NCI-H1930 (cell line): ENCODE measurements around the gene UTP15.

Source experiments
- DNase-seq, 2 experiments: peaks; one replicate each; lab custom pipeline; 2025; lab: John Stamatoyannopoulos, UW

Gene UTP15

DNA sequence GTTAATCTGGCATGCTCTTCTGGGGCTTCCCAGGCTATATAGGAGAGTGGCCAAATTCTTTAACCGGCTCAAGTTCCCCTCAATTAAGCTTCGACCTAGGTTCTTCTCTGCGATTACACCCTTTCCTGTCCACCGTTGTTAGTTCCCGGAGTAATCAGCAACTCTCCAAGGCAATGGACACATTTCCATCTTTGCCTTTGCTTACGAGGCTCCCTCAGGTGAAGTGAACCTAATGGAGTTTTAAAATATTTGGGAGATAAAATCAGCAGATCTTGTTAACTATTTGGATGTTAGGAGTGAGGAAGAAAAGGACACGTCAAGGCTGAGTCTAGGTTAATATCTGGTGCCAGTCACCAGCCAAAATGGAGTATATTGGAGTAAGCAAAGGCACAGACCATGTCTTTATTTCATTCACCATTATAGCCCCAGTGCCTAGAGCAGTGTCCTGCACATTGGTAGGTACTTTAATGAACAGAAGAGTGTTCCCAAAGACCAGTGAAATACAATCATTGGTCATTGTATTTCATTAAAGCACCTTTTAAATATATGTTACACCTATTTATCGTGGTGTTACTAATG is 515 bp downstream of the UTP15 start:
- no peak for DNase-seq

DNA sequence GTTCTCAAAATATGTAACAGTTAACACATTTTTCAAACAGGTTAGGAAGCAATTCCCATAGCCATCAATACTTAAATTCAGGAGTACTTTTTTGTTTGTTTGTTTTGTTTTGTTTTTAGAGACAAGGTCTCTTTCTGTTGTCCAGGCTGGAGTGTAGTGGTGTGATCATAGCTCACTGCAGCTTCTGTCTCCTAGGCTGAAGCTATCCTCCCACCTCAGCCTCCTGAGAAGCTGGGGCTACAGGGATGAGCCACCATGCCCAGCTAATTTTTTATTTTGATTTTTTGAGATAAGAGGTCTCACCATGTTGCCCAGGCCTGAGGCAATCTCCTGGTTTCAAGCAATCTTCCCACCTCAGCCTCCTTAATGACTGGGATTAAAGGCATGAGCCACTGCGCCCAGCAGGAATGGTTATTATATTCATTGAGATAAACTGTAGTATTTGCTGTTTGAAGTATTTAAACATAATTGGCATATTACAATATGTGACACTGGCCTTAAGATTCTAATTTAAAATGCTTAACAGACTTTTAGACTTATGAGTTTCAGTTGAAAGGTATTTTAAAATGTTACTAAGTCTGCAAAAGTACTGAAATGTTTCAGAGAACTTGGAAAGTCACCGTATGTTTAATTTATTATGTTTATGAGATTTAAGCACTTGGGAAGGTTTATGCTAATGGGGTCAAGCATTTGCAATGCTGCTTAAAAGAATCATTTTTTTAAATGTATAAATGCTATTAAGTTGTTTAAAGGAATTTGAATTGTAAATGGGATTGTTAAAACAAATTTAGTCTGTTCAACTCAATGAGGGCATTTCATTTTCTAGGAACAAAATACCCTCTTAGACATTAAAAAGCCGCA is 17.0 kb downstream of the UTP15 start:
- DNase-seq, result no peak

DNA sequence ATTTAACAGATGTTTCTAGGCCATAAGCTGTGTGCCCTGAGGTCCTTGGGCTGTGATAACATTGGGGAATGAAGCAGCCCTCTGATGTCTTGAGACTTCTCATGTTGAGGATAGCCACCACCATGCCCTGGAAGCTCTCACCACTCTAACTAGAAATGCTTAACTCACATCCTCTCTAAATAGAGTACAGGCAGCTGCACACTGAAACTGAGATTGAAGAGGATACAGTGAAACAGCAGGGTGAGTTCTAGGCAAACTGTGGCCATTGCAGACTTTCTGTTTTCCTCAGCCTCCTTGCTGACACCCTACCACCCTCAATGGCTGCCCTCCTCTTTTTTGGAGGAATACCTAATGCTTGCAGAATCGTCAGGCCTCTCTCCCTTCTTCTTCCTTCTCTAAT is 22.4 kb downstream of the UTP15 start:
- no peak for DNase-seq

DNA sequence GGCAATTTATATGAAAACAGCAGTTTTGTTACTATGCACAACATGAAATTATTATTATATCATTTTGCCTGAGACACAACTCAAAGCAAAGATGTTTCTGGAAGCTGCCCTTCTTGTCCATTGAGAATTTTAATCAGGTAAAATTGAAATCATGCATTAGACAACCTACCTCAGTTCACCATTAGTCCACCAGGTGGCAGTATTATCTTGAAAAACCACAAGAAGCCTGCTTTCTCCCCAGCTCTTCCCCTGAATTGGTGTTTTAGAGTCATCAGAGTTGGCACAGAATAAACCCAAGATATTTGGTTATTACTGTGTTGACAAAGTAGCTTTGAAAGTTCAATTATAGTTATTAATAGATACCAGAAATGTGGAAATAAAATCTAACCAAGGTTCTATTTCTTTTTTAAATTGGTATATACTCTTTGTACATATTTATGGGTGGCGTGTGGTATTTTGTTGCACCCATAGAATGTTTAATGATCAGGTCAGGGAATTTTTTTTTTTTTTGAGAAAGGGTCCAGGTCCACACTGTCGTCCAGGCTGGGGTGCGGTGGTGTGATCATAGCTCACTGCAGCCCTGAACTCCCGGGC is 25.7 kb downstream of the UTP15 start:
- DNase-seq, result peak; percentile 4 to 53

DNA sequence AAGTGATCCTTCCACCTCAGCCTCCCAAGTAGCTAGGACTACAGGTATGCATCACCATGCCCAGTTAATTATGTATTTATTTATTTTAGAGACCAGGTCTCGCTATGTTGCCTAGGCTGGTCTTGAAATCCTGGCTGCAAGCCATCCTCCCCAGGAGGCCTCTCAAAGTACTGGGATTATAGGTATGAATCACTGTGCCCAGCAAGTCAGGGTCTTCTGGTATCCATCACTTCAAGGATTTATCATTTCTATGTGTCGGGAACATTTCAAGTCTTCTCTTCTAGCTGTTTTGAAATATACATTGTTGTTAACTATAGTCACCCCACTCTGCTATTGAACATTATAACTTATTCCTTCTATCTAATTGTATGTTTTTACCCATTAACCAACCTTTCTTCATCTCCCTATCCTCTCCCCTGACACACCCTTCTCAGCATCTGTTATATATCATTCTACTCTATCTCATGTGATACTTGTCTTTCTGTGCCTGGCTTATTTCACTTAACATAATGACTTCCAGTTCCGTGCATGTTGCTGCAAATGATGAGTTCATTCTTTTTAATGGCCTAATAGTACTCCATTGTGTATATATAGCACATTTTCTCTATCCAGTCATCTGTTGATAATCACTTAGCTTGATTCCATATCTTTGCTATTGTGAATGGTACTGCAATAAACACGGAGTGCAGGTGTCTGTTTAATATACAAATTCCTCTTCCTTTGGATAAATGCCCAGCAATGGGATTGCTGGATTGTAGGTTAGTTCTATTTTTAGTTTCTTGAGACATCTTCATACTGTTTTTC is 26.4 kb downstream of the UTP15 start:
- DNase-seq, result no peak

GRCh38 chr5:73592551-73592950 is 27.0 kb downstream of the UTP15 start:
- DNase-seq, result no peak

- DNase-seq, result no peak
Observed at GRCh38 chr5:73596705-73597328, 31.3 kb downstream of the UTP15 start.

GRCh38 chr5:73599380-73599779 is 33.8 kb downstream of the UTP15 start:
- DNase-seq, result no peak

DNA sequence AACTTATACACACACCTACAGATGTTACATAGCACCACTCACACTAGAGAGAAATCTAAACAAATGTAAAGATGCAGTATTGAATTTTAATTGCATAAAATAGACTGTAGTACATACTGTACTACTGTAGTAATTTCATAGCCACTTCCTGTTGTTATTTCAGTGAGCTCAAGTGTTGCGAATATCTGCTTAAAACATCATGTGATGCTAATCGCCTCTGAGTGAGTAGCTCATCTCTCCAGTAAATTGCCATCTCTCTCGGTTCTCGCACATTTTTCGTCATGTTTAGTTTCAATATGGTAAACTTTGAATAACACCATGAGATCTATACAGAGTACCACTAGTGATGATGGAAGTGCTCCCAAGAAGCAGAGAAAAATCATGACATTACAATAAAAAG is 38.5 kb downstream of the UTP15 start:
- DNase-seq, result no peak

DNA sequence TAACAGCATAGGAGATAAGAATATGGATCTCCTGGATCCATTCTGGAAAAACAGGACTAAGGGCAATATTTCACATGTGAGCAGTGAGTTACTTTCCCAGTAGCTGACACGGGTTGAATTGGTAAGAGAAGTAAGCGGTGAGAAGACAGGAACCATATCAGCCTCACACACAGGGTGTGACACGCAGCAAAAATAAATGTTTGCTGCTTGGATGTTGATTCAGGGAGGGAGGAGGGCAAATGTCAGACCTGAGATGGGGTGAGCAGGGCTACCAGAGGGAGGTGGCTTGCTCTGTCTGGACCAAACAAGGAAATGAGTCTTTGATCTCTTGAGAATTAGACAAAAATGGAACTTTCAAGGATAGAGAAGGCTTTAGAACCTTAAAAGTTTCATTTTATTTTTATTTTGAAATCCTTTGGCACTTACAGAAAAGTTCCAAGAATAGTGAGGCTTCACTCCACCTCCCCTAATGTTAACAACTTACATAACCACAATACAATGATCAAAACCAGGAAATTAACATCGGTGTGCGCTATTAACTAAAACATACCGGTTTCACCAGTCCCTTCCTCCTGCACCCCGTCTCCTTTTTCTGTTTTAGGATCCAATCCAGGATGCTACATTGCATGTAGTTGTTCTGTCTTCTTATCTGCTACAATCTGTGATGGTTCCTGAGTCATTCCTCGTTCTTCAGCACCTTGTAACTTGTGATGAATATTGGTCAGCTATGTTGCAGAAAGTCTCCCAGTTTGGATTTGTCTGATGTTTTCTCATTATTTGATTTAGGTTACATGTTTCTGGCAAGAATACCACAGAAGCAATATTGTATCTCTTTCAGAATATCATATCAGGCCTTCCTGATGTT is 39.9 kb downstream of the UTP15 start:
- no peak for DNase-seq

GRCh38 chr5:73606206-73606753 is 40.7 kb downstream of the UTP15 start:
- no peak for DNase-seq

DNA sequence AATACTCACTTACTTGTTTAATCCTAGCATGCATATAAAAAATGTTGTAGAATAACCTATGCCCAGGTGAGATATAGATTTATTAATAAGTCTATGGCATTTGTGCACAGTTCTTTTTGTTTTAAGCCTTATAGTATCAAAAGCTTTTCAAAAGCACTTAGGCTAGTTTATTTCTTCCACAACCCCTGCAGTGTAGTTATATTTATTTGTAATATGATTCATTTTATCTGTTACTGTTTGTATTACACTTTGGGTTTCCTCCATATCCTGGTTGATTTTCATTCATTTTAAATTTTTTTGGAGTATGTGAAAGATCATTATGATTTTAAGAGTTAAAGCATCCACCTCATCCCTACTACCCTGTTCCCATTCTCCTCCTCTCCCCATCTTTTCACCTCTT is 41.7 kb downstream of the UTP15 start:
- no peak for DNase-seq

DNA sequence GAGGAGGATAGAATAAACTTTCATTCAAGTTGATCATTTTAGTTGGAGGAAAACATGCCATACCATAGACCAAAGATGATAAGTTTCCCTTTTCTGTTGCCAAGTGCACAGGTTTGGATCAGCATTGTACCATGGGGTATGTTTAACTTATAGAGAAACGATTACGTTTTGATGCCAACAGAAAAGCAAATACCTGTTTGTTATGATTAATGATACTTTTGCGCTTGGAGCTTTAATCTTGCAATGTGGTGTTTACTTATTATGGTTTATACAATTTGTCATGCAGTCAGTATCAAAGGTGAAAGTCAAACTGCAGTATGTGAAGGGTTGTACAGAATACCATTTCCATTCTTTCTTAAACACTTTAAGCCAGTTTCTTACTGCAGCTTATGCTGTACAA is 47.3 kb downstream of the UTP15 start:
- DNase-seq, result no peak

- DNase-seq, result no peak
Observed at GRCh38 chr5:73615085-73615484, 49.5 kb downstream of the UTP15 start.

GRCh38 chr5:73615947-73616346 is 50.4 kb downstream of the UTP15 start:
- DNase-seq, result no peak

DNA sequence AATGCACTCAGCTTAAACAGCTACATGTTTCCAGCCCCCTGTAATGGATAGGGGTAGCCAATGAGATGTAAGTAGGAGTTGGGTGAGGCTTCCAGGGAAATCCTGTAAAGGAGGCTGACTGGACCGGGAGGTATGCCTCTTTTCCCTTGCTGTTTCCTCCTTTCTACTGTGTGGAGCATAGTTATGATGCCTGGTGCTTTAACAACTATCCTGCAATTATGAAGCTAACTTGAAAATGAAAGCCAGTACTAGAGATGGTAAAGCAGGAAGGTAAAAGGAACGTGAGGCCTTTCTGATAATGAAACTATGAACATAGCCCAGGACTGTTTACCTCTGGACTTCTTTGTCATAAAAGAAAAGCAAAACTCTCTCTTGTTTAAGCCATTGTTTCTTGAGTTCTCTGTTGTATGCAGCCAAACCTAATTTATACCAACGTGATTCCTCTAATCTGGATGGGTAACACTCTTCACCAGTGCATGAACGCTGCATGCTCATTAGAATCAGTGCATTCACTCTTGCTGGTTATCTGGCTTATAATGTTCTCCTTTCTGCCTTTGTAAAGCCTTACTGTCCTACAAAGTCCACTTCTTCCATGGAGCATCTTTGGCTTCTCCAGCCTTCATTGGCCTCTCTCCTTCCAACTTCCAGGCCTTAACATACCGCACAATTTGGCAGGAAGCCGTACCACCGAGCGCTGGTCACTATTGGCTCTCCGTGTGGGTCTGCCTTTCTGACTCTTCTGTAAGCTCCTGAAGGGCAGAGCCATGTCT is 52.2 kb downstream of the UTP15 start:
- no peak for DNase-seq

DNA sequence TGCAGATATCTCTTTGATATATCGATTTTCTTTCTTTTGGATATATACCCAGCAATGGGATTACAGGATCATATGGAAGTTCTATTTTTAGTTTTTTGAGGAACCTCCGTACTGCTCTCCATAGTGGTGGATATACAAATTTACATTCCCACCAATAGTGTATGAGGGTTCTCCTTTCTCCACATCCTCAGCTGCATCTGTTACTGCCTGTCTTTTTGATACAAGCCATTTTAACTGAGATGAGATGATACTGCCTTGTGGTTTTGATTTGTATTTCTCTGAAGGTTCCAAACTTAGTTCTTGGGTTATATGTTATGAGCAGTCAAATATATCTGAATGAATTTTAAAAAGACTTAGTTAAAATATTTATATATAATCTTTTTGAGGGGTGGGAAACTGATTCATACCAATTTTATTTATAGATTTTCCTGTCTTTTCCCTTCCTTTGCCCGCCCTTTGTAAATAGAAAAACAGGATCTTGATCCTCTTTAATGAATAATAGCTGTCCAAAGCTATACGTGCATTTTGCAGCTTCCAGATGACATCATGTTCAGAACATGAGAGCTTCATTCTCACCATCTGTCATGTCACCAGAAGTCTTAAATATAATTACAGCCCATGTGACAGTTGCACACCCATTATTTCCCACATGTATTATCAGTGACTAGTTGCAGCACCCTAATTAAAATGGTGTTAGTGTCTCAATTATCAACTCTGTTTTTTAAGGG is 54.2 kb downstream of the UTP15 start:
- DNase-seq, result no peak

- no peak for DNase-seq
Observed at GRCh38 chr5:73620334-73620687, 54.8 kb downstream of the UTP15 start.

GRCh38 chr5:73623060-73623459 is 57.5 kb downstream of the UTP15 start:
- no peak for DNase-seq
